ENCODE results near the gene DCST2. TPM values are rescaled to one million over a fixed set of nuclear protein-coding genes. Genes with fewer than 3 reads are reported as not detected.

DCST2 gene
- under 0.01 TPM in 1 of 2 replicates, not detected in the other for total RNA-seq

GRCh38 chr1:155033524-155033923 is at the start of gene DCST2, which contains the start of gene DCST1:
DCST2 (minus strand) TSS chr1:155033781; CDS start chr1:155033701, 80 bp downstream.
DCST1 (plus strand) TSS chr1:155033824; CDS start chr1:155034037, 213 bp downstream.

DNA sequence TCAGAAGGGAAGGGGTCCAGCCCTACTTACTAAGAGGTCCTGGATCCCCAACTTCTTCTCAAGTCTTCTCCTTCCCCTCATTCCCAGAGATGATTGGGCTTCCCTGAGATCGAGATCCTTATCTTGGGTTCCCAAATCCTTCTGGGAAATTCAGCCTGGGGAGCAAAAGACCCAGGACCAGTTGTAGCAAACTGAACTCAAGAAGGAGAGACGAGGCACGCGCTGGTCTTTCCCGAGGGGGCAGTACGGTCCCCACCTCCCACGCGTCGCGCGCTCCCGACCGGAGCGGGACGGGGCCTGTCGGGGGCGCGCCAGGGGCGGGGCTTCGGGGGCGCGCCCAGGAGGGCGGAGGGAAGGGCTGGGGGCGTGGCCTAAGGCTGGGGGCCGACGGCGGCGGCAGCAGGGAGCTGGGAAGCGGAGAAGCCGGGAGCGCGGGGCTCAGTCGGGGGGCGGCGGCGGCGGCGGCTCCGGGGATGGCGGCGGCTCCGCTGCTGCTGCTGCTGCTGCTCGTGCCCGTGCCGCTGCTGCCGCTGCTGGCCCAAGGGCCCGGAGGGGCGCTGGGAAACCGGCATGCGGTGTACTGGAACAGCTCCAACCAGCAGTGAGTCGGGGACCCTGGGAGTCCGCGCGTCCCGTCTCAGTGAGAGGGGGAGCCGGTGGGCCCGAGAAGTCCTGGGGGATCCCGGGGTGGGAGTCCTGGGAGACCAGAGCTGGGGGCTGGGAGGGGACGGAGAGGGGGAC is 45.1 kb upstream of the DCST2 start, which contains the start of gene EFNA3:
Gene EFNA3 (plus strand): TSS at position 369 of the 741 bp plus-strand sequence. CDS start 105 bp downstream, at position 474.

DNA sequence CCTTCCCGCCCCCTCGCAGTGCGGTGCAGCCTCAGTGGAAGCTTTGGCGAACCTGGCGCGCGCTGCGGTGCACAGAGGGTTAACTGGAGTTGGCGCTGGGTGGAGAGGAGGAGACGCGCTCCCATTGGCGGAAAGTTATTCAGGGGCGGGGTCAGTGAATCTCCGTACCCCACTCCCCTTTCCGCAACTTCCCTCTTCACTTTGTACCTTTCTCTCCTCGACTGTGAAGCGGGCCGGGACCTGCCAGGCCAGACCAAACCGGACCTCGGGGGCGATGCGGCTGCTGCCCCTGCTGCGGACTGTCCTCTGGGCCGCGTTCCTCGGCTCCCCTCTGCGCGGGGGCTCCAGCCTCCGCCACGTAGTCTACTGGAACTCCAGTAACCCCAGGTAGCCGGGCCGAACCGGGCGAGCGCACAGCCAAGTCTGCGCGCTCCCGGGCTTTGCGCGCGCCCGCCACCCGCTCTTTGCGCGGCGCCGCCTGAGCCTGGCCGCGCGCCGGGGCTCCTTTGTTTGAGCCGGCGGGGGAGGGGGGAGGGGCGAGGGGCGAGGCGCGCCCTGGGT is 30.0 kb upstream of the DCST2 start, which contains the start of gene EFNA4:
Gene EFNA4 (plus strand): TSS at position 191 of the 561 bp plus-strand sequence. CDS start 84 bp downstream, at position 275.

GRCh38 chr1:155050560-155051341 is 17.2 kb upstream of the DCST2 start, which contains the start of gene ADAM15:
ADAM15 (plus strand) TSS chr1:155051316; CDS start chr1:155051387, 71 bp downstream.

DNA sequence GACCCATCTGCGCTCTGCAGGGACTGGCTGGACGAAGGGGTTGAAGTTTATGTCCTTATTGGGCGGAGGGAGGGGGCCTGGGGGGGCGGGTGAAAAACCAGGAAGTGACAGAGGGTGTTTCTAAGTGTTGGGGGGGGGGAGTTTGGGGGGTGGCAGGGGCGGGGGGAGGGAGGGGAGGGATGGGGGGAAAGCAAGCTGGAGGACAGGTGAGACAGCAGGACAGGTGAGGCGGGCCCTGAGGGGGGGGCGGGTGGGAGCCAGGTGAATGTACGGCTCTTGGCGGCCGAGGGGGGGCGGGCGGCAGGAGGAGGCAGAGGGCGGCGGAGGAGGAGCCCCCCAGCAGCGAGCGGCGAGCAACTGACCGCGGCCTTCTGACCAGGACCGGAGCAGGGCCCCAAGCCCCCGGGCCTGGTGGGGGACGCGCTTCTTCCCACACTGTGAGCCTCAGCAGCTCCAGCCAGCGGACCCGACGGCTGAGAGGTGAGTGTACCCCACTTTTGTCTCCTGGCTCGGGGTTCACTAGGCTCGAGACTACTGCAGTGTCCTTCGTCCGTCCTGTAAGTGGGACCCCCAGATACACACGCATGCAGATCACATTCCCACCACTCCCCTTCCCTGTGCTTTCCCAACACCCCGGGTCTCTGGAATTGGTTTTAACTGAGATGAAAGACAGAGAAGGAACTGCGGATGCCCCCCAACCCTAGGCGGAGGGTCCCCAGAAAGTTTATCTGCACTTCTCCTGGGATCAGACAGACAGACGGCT is 30.9 kb downstream of the DCST2 start, which contains the start of gene ZBTB7B:
Gene ZBTB7B (plus strand): TSS at position 339 of the 763 bp plus-strand sequence. CDS start 11,859 bp downstream, outside the sequence.

DNA sequence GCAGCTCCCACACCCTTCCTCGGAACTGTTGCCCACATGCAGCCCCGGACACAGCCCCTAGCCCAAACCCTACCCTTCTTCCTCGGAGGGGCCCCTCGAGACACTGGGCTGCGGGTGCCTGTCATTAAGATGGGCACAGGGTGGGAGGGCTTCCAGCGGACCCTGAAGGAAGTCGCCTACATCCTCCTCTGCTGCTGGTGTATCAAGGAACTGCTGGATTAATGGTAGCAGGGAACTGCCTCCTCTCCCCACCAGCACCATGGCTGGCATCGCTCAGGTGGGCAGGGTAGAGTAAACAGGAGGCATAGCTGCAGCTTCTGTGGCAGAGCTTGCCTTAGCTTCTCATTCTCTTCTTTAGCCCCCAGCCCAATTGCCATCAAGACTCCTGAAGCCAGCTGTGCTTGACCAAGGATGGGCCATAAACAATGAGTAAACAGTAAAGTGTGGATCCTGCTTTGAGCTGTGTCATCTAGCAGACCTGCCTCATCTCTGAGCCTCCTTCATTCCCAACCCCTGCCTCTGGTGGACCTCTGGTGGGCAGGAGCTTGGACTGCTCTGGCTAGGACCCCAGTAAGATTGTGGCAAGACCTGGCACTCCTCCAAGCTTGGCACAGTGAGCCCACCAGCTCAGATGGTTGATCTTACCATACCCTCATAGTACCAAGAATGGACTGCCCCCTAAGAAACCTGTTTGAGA is 39.9 kb downstream of the DCST2 start, which contains the start of gene LENEP:
Gene LENEP (plus strand): TSS at position 15 of the 697 bp plus-strand sequence. CDS start 22 bp downstream, at position 37.

GRCh38 chr1:154982897-154983648 is 50.5 kb downstream of the DCST2 start, which contains the start of gene FLAD1:
FLAD1 (plus strand) TSS chr1:154983344; CDS start chr1:154983695, 351 bp downstream.

DNA sequence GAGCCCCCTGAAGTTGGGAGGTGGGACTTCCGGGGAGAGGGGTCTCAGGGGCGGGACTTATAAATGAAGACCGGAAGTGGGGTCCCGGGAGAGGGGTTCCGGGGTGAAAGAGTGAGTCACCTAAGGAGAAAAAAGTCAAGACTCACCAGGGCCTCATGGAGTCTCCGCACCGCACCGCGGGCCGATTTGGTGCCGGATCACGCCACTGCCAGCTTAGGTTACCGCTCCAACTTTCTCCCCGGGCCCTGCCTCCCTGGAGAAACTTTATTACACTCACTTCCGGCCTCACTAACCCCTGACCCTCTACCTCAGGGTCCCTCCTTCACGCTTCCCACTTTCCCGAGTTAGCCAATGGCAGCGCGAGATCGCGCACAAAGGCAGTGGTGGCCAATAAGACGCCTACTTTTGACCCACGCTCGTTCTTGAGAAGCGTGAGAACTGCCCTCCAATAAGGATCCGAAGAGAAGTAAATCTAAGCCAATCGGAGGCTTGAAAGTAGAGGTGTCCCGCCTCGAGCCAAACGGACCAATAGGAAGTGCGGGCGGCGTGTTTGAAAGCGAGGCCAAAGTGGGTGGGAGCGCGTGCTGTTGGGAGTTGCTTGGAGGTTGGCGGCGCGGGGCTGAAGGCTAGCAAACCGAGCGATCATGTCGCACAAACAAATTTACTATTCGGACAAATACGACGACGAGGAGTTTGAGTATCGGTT is 59.3 kb downstream of the DCST2 start, which contains the start of gene CKS1B:
Gene CKS1B (plus strand): TSS at position 580 of the 706 bp plus-strand sequence. CDS start 65 bp downstream, at position 645.

DNA sequence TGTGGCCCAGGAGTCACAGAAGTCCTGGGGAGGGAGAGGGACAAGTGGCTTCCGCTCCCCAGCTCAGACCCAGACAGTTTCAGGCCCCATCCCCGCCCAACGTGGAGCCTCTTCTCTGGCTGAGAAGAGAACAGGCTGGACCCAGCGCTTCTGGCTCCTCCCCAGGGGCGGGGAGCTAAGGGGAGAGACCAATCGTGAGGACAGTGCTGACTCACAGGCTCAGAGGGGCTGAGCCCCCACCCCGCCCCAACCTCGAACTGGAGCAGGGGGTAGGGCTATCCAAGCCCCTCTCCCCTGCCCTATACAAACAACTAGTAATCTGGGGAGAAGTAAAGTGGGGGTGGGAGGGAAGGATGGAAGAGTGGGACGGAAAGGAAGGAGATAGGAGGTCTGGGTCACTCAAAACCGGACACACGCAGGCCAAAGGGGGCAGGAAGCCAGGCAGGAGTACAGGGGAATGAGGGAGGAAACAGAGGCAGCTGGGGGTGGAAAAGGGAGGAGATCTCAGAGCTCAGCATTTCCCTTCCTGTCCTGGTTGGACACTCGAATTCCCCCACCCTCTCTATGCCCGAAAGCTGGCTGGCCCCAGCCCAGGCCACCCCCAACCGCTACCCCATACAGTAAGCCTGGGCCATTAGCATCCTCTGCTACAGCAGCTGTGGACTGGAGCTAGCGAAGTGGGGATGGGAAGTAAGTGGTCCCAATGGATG is 62.8 kb downstream of the DCST2 start, which contains the start of gene SHC1:
Gene SHC1 (minus strand): TSS at position 117 of the 710 bp plus-strand sequence. CDS start 221 bp downstream, outside the sequence.

Other genes with a start within 250 kb of the DCST2 start
- gene KCNN3, start 163.5 kb downstream of the DCST2 start, total RNA-seq = under 0.01 TPM in 2 replicates
- gene PMVK, start 97.1 kb downstream of the DCST2 start, total RNA-seq = 6.8 and 11.5 TPM in 2 replicates
- 70.5 and 109 TPM in 2 replicates for gene PBXIP1, start 77.7 kb downstream of the DCST2 start, total RNA-seq
- gene PYGO2, start 72.0 kb downstream of the DCST2 start, total RNA-seq = 12.4 and 16.9 TPM in 2 replicates
- gene SHC1, start 63.0 kb downstream of the DCST2 start, total RNA-seq = 189 and 432 TPM in 2 replicates
- gene CKS1B, start 59.1 kb downstream of the DCST2 start, total RNA-seq = 24.6 and 131 TPM in 2 replicates
- 15.9 and 24.8 TPM in 2 replicates for gene FLAD1, start 50.4 kb downstream of the DCST2 start, total RNA-seq
- gene LENEP, start 40.2 kb downstream of the DCST2 start, total RNA-seq = not detected in 2 replicates
- 11.1 and 22.0 TPM in 2 replicates for gene ZBTB7B, start 31.0 kb downstream of the DCST2 start, total RNA-seq
- not detected in 2 replicates for gene DCST1, start within 50 bp of the DCST2 start, total RNA-seq
- 61.1 and 134 TPM in 2 replicates for gene ADAM15, start 17.5 kb upstream of the DCST2 start, total RNA-seq
- gene EFNA4, start 30.0 kb upstream of the DCST2 start, total RNA-seq = 2.5 and 4.3 TPM in 2 replicates
- 0.29 and 1.3 TPM in 2 replicates for gene EFNA3, start 45.1 kb upstream of the DCST2 start, total RNA-seq
- gene EFNA1, start 94.1 kb upstream of the DCST2 start, total RNA-seq = 0.17 and 0.44 TPM in 2 replicates
- gene SLC50A1, start 102.1 kb upstream of the DCST2 start, total RNA-seq = 17.6 and 25.6 TPM in 2 replicates
- 24.6 and 27.6 TPM in 2 replicates for gene DPM3, start 106.8 kb upstream of the DCST2 start, total RNA-seq
- gene KRTCAP2, start 139.5 kb upstream of the DCST2 start, total RNA-seq = 97.2 and 125 TPM in 2 replicates
- gene TRIM46, start 140.1 kb upstream of the DCST2 start, total RNA-seq = 6.0 and 7.1 TPM in 2 replicates
- 28.2 and 28.4 TPM in 2 replicates for gene THBS3, start 174.1 kb upstream of the DCST2 start, total RNA-seq
- gene MTX1, start 174.9 kb upstream of the DCST2 start, total RNA-seq = 44.3 and 56.6 TPM in 2 replicates
- gene ENTREP3, start 221.7 kb upstream of the DCST2 start, total RNA-seq = 11.1 and 13.4 TPM in 2 replicates
- gene SCAMP3, start 228.6 kb upstream of the DCST2 start, total RNA-seq = 37.7 and 53.1 TPM in 2 replicates
- 30.4 and 38.4 TPM in 2 replicates for gene CLK2, start 239.7 kb upstream of the DCST2 start, total RNA-seq
- gene HCN3, start 243.7 kb upstream of the DCST2 start, total RNA-seq = 0.87 and 0.99 TPM in 2 replicates